Measurements from ENCODE around the gene SORCS2.

Gene SORCS2

GRCh38 chr4:7267829-7268228, 75.5 kb downstream of the SORCS2 start:
- DNase-seq (ENCODE audit: low spot score) = no peak

GRCh38 chr4:7268941-7269340, 76.6 kb downstream of the SORCS2 start:
- DNase-seq (ENCODE audit: low spot score) = no peak

- DNase-seq (ENCODE audit: low spot score) = no peak
These were observed 77.8 kb downstream of the SORCS2 start for GRCh38 chr4:7270121-7270520.

GRCh38 chr4:7272404-7272803, 80.1 kb downstream of the SORCS2 start:
- no peak for DNase-seq (ENCODE audit: low spot score)

- no peak for DNase-seq (ENCODE audit: low spot score)
These were observed 81.5 kb downstream of the SORCS2 start for GRCh38 chr4:7273738-7274297.

- no peak for DNase-seq (ENCODE audit: low spot score)
These were observed 82.7 kb downstream of the SORCS2 start for GRCh38 chr4:7275067-7275466.

- no peak for DNase-seq (ENCODE audit: low spot score)
These were observed 83.3 kb downstream of the SORCS2 start for GRCh38 chr4:7275490-7276154.

- no peak for DNase-seq (ENCODE audit: low spot score)
These were observed 84.2 kb downstream of the SORCS2 start for GRCh38 chr4:7276515-7276914.

GRCh38 chr4:7278071-7278765, 85.9 kb downstream of the SORCS2 start:
- no peak for DNase-seq (ENCODE audit: low spot score)

GRCh38 chr4:7278981-7279380, 86.6 kb downstream of the SORCS2 start:
- DNase-seq (ENCODE audit: low spot score) = no peak

- no peak for DNase-seq (ENCODE audit: low spot score)
These were observed 87.6 kb downstream of the SORCS2 start for GRCh38 chr4:7279902-7280301.

GRCh38 chr4:7280926-7281690, 88.8 kb downstream of the SORCS2 start:
- no peak for DNase-seq (ENCODE audit: low spot score)

GRCh38 chr4:7281691-7282665, 89.6 kb downstream of the SORCS2 start:
- no peak for DNase-seq (ENCODE audit: low spot score)

GRCh38 chr4:7282786-7283440, 90.6 kb downstream of the SORCS2 start:
- DNase-seq (ENCODE audit: low spot score) = no peak

GRCh38 chr4:7285244-7286094, 93.1 kb downstream of the SORCS2 start:
- no peak for DNase-seq (ENCODE audit: low spot score)

GRCh38 chr4:7286170-7286569, 93.8 kb downstream of the SORCS2 start:
- no peak for DNase-seq (ENCODE audit: low spot score)

GRCh38 chr4:7286798-7287197, 94.5 kb downstream of the SORCS2 start:
- DNase-seq (ENCODE audit: low spot score) = no peak

- DNase-seq (ENCODE audit: low spot score) = no peak
These were observed 95.1 kb downstream of the SORCS2 start for GRCh38 chr4:7287274-7287917.

GRCh38 chr4:7287918-7288280, 95.6 kb downstream of the SORCS2 start:
- DNase-seq (ENCODE audit: low spot score) = no peak

All from CD4-positive, alpha-beta T cell treated with Interleukin-2 at 100 ng/mL for 4 hours (primary cell).